Measurements from ENCODE around the gene AVPI1.

The AVPI1 gene

DNA sequence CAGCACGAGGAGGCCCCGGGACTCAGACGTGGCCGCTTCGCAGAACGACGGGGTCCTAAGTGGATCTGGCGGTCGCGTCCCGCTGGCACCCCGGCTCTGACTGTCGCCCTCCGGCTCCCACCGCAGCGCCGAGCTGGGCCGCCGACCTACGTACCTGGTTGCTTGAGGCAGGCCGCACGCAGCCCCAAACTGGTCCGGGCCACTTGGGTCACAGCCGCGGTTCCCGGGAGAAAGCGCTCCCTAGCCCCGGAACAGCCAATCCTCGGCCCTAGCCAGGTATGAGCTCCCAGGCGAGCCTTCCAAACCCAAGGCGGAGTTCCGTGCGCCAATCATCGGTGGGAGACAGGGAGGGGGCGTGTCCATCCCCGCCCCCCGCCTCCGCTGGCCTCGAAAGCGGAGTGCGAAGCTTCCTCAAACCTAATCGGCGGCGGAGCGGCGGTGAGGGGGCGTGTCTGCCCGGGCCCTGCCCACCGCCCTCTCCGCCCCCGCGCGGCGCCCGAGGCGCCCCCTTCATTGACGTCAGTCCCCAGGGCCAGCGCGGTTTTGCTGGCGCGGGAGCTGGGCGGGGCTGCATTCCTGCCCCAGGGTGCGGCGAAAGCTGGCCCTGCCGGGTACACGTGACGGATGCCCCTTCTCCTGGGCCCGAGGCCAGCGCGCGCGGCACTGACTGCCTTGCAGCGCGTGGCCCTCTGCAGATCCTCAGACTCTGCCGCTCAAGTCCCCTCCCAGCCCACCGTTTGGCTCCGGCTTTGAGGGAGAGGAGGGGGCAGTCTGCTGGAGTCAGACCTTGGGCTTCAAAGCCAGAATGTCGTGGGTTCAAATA is at the start of gene AVPI1 (continued):
- TF ChIP-seq BCL11A (tag by site-specific recombination; IDR thresholded peaks at IDR 0.05; ENCODE audit: low read depth) (peak; percentile 93), ZFP41 (tag by site-specific recombination; IDR thresholded peaks at IDR 0.05; ENCODE audit: borderline replicate concordance) (no peak), SCRT2 (tag by site-specific recombination; IDR thresholded peaks at IDR 0.05) (no peak), ZNF585B (tag by site-specific recombination; IDR thresholded peaks at IDR 0.05) (no peak), HOXA7 (CRISPR knock-in tag; IDR thresholded peaks at IDR 0.05; ENCODE audit: borderline replicate concordance) (no peak), ZNF629 (tag by site-specific recombination; IDR thresholded peaks at IDR 0.05) (peak; percentile 95), ZNF677 (tag by site-specific recombination; IDR thresholded peaks at IDR 0.05) (no peak), ZNF16 (tag by site-specific recombination; IDR thresholded peaks at IDR 0.05; ENCODE audit: low read depth) (no peak), ZEB2 (tag by site-specific recombination; IDR thresholded peaks at IDR 0.05) (peak; percentile 96), ZNF707 (tag by site-specific recombination; IDR thresholded peaks at IDR 0.05) (no peak), ZFP37 (tag by site-specific recombination; IDR thresholded peaks at IDR 0.05) (peak; percentile 71; the same call in 1 of the 2 replicates), SP7 (tag by site-specific recombination; IDR thresholded peaks at IDR 0.05) (peak; percentile 94), TRIM28 (IDR thresholded peaks at IDR 0.05; ENCODE audit: borderline replicate concordance, low read length) (peak; percentile 83), KLF16 (tag by site-specific recombination; IDR thresholded peaks at IDR 0.05) (peak; percentile 98), ZNF658 (tag by site-specific recombination; IDR thresholded peaks at IDR 0.05) (no peak), ZNF19 (tag by site-specific recombination; IDR thresholded peaks at IDR 0.05; ENCODE audit: low read depth) (no peak), ZNF626 (tag by site-specific recombination; IDR thresholded peaks at IDR 0.05) (no peak), ZNF184 (tag by site-specific recombination; IDR thresholded peaks at IDR 0.05) (peak; percentile 86), ZNF10 (tag by site-specific recombination; IDR thresholded peaks at IDR 0.05) (peak; percentile 83), ZIC2 (tag by site-specific recombination; IDR thresholded peaks at IDR 0.05) (peak; percentile 44), GLIS1 (tag by site-specific recombination; IDR thresholded peaks at IDR 0.05) (peak; percentile 85), ZNF555 (tag by site-specific recombination; conservative IDR thresholded peaks at IDR 0.05) (no peak), ATF2 (tag by site-specific recombination; IDR thresholded peaks at IDR 0.05; ENCODE audit: low read depth) (peak; percentile 91), MEIS1 (CRISPR knock-in tag; IDR thresholded peaks at IDR 0.05; ENCODE audit: borderline replicate concordance) (no peak), ZNF571 (tag by site-specific recombination; IDR thresholded peaks at IDR 0.05) (no peak)
- TF ChIP-seq, protein P1, sequence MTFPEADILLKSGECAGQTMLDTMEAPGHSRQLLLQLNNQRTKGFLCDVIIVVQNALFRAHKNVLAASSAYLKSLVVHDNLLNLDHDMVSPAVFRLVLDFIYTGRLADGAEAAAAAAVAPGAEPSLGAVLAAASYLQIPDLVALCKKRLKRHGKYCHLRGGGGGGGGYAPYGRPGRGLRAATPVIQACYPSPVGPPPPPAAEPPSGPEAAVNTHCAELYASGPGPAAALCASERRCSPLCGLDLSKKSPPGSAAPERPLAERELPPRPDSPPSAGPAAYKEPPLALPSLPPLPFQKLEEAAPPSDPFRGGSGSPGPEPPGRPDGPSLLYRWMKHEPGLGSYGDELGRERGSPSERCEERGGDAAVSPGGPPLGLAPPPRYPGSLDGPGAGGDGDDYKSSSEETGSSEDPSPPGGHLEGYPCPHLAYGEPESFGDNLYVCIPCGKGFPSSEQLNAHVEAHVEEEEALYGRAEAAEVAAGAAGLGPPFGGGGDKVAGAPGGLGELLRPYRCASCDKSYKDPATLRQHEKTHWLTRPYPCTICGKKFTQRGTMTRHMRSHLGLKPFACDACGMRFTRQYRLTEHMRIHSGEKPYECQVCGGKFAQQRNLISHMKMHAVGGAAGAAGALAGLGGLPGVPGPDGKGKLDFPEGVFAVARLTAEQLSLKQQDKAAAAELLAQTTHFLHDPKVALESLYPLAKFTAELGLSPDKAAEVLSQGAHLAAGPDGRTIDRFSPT (tag by site-specific recombination; IDR thresholded peaks at IDR 0.05), result peak; percentile 100

All from HEK293 (cell line).